GM18519 (cell line): ENCODE measurements around the gene CHRNA10.

Source experiments
- ATAC-seq: cut with Tn5 transposase; IDR thresholded peaks from one replicate; pipeline ENCODE4 v1.9.1; 2021; ENCODE audit warnings: mild to moderate bottlenecking, moderate library complexity; ENCODE audit not compliant: unreplicated experiment, low FRiP score

The CHRNA10 gene

DNA sequence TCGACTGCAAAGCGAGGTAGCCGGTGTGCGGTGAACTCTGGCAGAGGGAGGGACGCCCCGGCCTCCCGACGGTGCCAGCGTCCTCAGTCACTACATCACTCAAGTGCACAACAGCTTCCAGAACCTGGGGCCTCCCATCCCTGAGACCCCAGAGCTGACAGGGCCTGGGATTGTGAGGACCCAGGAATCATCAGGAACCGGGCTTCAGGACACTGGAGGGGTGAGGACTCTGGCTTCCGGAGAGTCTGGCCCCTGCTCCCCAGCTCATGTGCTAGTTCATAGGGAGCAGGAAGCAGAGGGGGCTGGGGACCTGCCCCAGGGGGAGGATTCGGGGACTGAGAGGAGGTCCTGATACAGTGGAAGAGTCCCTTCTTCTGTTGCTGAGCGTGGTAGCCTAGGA, 34.0 kb downstream of the CHRNA10 start:
- ATAC-seq, result no peak

DNA sequence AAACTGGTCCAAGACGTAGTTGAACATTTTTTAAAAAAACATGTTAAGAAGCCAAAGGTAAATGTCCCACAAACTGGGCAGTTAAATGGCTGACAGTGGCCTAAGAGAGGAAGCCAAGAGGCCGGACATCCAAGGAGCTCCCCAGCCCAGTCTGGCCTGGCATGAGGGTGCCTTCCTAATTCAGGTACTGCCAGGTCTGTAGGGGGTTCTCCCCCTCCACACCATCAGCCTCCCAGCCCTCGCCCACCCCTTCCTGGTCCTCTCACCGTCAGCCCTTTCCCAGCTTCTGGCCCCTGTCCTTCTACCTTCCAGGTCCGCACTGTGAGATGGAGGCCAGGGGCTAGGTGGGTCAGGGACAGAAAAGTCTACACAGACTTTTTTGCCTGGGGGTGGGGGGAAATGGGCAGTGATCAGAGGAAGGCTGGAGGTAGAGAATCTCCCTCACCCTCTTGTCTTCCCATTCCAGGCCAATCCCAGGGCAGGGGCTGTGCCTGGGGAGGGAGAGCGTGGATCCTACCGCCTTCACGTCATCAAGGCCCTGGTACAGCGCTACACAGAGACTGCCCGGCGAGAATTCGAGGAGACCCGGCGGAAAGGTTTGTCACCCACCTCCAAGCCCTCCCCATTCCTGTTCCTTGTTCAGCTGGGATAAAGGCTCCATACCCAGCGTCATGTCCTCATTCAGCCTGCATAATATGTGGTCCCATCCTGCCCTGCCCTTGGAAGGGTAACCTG, 35.4 kb downstream of the CHRNA10 start:
- no peak for ATAC-seq

DNA sequence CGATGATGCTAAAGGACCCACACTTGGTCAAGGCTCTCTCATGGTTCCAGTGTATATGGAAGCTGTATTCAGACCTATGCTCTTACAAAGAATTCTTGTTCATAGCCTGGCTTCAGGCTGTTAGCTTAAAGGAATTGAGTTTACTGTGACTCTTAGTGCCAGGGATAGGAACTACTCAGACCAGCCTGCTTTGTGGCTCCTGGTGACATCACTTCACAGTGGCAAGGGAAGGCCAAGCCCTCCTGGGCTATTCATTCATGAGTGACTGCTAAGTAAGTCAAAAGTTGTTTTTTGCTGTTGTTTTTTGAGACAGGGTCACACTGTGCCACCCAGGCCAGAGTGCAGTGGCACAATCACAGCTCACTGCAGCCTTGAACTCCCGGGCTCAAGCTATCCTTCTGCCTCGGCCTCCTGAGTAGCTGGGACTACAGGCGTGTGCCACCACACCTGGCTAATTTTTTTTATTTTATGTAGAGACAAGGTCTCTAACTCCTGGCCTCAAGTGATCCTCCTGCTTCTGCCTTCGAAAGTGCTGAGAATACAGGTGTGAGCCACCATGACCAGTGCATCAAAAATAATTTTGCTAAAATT, 39.0 kb downstream of the CHRNA10 start:
- ATAC-seq, result no peak

DNA sequence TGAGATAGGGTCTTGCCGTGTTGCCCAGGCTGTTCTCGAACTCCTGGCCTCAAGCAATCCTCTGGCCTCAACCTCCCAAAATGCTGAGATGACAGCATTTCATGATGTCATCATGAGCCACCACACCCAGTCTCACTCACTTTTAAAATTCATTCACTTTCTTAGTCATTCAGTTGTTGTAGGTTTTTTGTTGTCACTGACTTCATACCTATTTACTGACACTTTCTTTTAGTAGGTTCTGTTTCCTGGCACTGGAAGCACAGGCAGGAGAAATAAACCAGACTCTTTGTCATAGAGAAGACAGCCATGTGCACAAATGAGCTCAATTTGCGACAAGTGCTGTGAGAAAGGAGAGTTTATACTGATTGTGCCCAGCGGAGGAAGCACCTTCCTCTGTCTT, 39.9 kb downstream of the CHRNA10 start:
- ATAC-seq, result no peak

DNA sequence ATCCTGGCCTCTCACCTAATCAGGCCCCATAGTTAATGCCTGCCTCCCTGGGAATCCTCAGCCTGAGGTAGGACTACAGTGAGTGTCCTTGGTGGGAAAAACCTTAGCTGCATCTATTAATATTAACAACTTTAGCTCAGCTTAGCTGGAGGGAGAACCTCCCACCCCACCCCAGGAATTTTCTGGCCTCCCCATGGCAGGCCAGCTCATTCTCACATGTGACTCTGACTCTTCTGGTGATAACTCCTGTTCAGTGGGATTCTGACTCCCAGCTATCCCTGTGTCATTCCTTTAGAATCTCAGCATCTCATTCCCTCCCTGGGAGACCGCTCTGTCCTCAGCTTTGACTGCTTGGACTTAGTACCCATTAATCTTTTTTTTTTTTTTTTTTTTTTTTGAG, 43.9 kb downstream of the CHRNA10 start:
- ATAC-seq, result no peak

DNA sequence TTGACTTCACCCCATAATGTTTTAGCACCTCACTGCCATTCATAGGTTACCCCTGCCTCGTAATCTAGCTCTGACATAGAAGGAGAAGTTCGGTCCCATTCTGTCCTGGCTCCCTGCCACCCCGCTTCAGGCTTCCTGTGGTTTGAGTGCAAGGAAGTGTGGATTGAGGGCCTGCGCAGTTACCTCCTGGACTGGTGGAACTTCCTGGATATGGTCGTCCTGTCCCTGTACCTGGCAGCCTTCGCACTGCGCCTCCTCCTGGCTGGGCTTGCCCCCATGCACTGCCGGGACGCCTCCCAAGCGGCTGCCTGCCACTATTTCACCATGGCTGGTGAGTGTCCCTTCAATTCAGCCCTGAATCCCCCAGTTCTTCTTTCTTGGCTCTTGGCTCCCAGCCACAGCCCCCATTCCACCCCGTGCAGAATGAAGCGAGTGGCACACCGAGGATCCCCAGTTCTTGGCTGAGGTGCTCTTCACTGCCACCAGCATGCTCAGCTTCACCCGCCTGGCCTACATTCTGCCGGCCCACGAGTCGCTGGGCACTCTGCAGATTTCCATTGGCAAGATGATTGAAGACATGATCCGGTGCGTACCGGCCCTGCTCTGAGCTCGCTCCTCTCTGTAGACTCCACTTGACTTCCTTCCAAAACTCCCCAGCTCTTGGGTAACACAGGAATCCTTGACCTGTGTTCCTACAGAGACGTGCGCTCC, 44.8 kb downstream of the CHRNA10 start:
- no peak for ATAC-seq

DNA sequence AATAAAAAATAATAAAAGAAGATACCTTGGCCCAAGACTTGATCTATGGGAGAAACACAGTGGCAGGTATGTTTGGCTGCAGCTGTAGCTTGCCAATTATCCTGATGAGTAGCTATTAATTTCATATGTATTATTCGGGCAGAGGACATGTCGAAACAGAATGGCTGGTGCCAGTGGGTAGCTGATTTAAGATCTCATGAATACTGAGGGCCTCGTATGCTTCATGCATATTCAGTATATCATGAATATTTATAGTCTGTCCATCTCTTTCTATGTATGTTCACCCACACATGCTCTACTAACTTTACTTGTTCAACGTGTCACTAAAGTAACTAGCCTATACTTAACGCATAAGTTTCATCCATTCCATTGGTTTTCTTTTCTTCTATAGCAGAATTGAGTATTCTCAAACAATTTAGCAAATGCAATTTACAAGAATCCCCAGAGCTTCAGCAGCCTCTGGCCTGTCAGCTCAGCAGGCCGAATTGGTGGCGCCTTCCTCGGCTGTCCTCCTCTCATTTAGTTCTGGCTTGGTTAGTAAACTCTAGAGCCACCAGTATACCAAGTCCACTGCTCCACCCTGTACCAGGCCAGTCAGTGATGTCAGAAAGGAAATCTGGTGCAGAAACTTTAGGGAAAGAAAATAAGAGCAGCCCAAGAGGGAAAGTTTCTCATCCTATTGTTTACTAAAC, 47.3 kb downstream of the CHRNA10 start:
- ATAC-seq, result no peak

DNA sequence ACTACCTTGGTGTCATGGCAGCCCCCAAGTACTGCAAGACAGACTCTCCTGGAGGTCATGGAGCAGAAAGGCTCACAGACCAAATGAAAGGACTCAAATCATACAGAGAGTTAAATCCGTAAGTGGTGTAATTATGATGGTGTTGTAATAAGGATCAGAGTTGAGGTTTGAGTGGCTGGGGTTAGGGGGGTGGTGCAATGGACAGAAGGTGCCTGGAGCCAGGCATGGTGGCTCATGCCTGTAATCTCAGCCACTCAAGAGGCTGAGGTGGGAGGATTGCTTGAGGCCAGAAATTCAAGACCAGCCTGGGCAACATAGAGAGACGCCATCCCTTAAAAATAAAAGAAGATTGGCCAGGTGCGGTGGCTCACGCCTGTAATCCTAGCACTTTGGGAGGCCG, 48.1 kb downstream of the CHRNA10 start:
- ATAC-seq, result no peak

DNA sequence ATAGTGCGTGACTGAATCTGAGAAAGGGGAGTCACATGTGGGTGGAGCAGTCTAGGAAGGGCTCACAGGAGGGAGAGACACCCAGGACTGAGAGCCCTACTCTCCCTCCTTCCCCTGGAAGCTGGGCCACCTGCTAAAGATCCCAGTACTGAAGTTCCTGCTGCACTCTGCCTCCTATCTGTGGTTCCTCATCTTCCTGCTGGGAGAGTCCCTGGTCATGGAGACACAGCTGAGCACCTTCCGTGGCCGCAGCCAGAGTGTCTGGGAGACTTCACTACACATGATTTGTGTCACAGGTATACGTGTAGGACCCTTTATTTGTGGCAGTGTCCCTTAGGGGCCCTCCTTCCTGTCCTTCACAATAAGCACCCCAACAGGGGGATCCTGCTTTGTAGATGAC, 48.7 kb downstream of the CHRNA10 start:
- no peak for ATAC-seq

DNA sequence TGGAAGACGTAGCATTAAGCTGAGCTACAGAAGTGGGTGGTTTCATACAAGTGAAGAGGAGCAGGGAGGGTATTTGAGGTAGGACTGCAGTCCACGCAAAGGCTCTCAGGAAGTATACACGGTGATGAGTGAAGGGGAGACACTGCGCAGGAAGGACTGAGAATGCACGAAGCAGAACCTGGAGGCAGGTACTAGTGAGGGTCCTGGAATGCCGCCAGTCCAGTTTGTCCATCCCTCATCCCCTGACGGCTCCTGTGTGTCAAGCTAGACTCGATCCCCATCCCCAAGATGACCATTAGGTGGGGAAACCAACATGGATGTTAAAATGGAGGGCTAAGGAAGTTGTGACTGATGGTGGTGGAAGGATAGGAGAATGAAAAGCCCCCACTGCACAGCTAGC, 53.2 kb downstream of the CHRNA10 start:
- no peak for ATAC-seq

DNA sequence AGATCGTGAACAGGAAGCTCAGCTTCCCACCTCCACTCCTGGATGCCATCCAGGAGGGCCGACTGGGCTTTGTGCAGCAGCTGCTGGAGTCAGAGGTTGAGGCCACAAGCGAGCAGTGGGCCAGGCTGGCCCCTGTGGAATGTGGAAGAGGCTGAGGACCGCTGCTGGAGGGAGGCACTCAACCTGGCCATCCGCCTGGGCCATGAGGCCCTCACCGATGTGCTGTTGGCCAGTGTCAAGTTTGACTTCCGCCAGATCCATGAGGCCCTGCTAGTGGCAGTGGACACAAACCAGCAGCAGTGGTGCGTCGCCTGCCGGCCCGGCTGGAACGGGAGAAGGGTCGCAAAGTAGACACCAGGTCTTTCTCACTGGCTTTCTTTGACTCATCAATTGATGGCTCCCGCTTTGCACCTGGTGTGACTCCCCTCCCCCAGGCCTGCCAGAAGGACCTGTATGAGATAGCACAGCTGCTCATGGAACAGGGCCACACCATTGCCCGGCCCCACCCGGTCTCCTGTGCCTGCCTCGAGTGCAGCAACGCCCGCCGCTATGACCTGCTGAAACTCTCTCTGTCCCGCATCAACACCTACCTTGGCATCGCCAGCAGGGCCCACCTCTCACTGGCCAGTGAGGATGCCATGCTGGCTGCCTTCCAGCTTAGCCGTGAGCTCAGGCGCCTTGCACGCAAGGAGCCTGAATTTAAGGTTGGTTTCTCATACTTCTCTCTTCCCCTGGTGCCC, 54.3 kb downstream of the CHRNA10 start:
- ATAC-seq, result no peak

DNA sequence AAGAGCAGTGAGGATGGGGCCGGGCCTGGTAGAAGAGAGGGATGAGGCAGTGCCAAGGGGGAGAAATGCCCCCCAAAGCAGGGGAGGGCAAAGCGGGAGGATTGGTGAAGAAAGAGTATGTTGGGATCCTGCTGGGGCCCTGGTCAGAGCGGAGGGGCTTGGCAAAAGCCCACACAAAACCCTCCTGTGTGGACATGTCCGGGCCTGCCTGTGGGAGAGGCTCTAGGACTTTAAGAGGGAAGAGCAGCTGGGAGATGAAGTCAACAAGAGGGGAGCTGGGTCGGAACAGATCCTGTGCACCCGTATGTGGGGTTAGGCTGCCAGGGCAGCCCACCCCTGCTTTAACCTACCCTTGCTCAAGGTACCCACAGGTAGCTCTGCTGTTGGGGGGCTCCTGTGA, 55.2 kb downstream of the CHRNA10 start:
- ATAC-seq, result no peak
